SK-N-SH (cell line): ENCODE results near the gene BDKRB1. TPM values are rescaled to one million over a fixed set of nuclear protein-coding genes. Genes with fewer than 3 reads are reported as not detected.

Source experiments
- CTCF ChIA-PET: fragments of 300-600, 350-600 bp; formaldehyde crosslinking; extraction: SDS; loops from one replicate; lab custom pipeline; 2021; lab: Yijun Ruan, JAX
- POLR2A ChIA-PET: fragments of 350-600 bp; sonication (Branson Sonifier 250); formaldehyde crosslinking; extraction: SDS; loops from one replicate; lab custom pipeline; 2020; ENCODE audit warnings: antibody characterized with exemption, inconsistent platforms; lab: Yijun Ruan, JAX
- DNase-seq: peaks from one replicate; pipeline ENCODE4 v3.0.0; 2012
- H2AFZ ChIP-seq: fragments of 200-600 bp; sonication (generic); 2 replicates; pipeline ENCODE4 v1.8.1; 2016; ENCODE audit warnings: antibody characterized with exemption, mild to moderate bottlenecking, low read depth
- H3F3A ChIP-seq: fragments of 200-600 bp; sonication (generic); replicated peaks from 2 replicates; pipeline ENCODE3; 2016; ENCODE audit warnings: antibody characterized with exemption, mild to moderate bottlenecking; ENCODE audit not compliant: insufficient read depth
- H3K27ac ChIP-seq, 2 experiments: fragments of 200-500 bp in 1 of 2; fragments of 200-600 bp in 1 of 2; sonication (Bioruptor generic) in 1 of 2; sonication (generic), shearing (Covaris generic) in 1 of 2; 2 replicates each; pipeline versions ENCODE4 v1.5.1 to v1.6.1; 2014 to 2016; ENCODE audit warnings: low read depth in 2 of 2, inconsistent platforms in 1 of 2, low read length in 1 of 2, mild to moderate bottlenecking in 1 of 2, mixed read lengths in 1 of 2
- H3K27me3 ChIP-seq: fragments of 200-600 bp; sonication (generic), shearing (Covaris generic); 2 replicates; pipeline ENCODE4 v1.6.1; 2016; ENCODE audit warnings: mixed run types; ENCODE audit not compliant: insufficient read depth
- H3K36me3 ChIP-seq, 2 experiments: fragments of 200-500 bp in 1 of 2; fragments of 200-600 bp in 1 of 2; sonication (Bioruptor generic) in 1 of 2; sonication (generic) in 1 of 2; replicated peaks in 1 of 2; 2 replicates each; pipeline versions ENCODE3 to v1.5.1; 2014 to 2016; ENCODE audit warnings: low read length in 1 of 2, mild to moderate bottlenecking in 1 of 2; ENCODE audit not compliant: insufficient read depth in 2 of 2, control insufficient read depth in 1 of 2
- H3K4me1 ChIP-seq, 2 experiments: fragments of 200-500 bp in 1 of 2; fragments of 200-600 bp in 1 of 2; sonication (Bioruptor generic) in 1 of 2; sonication (generic), shearing (Covaris generic) in 1 of 2; 2 replicates each; pipeline versions ENCODE4 v1.5.1 to v1.6.1; 2014 to 2016; ENCODE audit warnings: low read depth in 1 of 2, low read length in 1 of 2, mixed run types in 1 of 2; ENCODE audit not compliant: insufficient read depth in 2 of 2, control insufficient read depth in 1 of 2
- H3K4me2 ChIP-seq: fragments of 200-600 bp; sonication (generic), shearing (Covaris generic); 2 replicates; pipeline ENCODE4 v1.6.1; 2017; ENCODE audit warnings: mixed run types
- H3K4me3 ChIP-seq, 2 experiments: fragments of 200-500 bp in 1 of 2; fragments of 200-600 bp in 1 of 2; sonication (Bioruptor generic) in 1 of 2; sonication (generic), shearing (Covaris generic) in 1 of 2; 2 replicates each; pipeline versions ENCODE4 v1.5.1 to v1.8.1; 2014 to 2016; ENCODE audit warnings: low read depth in 2 of 2, inconsistent platforms in 1 of 2, low read length in 1 of 2, mild to moderate bottlenecking in 1 of 2, mixed read lengths in 1 of 2, moderate library complexity in 1 of 2
- H3K79me2 ChIP-seq: fragments of 200-600 bp; sonication (generic); 2 replicates; pipeline ENCODE4 v1.8.1; 2017; ENCODE audit warnings: mild to moderate bottlenecking; ENCODE audit not compliant: insufficient read depth
- H3K9ac ChIP-seq: fragments of 200-600 bp; sonication (generic); 2 replicates; pipeline ENCODE4 v1.6.1; 2017; ENCODE audit warnings: mixed run types
- H3K9me2 ChIP-seq: fragments of 200-600 bp; sonication (generic); 2 replicates; pipeline ENCODE4 v1.6.1; 2017; ENCODE audit warnings: mixed run types
- H3K9me3 ChIP-seq: fragments of 200-600 bp; sonication (generic); 2 replicates; pipeline ENCODE4 v1.6.1; 2017; ENCODE audit warnings: mixed run types, mild to moderate bottlenecking, moderate library complexity
- H4K20me1 ChIP-seq: fragments of 200-600 bp; sonication (generic); 2 replicates; pipeline ENCODE4 v1.6.1; 2017; ENCODE audit warnings: mild to moderate bottlenecking, mixed run types; ENCODE audit not compliant: insufficient read depth
- CHD2 ChIP-seq: fragments of 150-350 bp; IDR thresholded peaks from 2 replicates; pipeline ENCODE4 v1.6.1; 2018; ENCODE audit warnings: low read length; ENCODE audit not compliant: partially characterized antibody
- ELF1 ChIP-seq: IDR thresholded peaks from 2 replicates; pipeline ENCODE4 v1.4.0; 2012
- FOXM1 ChIP-seq: IDR thresholded peaks from 2 replicates; pipeline ENCODE4 v1.4.0; 2012; ENCODE audit warnings: low read depth, mild to moderate bottlenecking
- GABPA ChIP-seq: IDR thresholded peaks from 2 replicates; pipeline ENCODE4 v1.4.0; 2012; ENCODE audit warnings: low read depth, mild to moderate bottlenecking
- GATA2 ChIP-seq: sonication (generic); formaldehyde crosslinking; IDR thresholded peaks from 2 replicates; pipeline ENCODE4 v1.5.0; 2020; ENCODE audit warnings: mild to moderate bottlenecking, missing genetic modification reagents
- MEF2A ChIP-seq: IDR thresholded peaks from 2 replicates; pipeline ENCODE4 v1.4.0; 2012; ENCODE audit warnings: low read depth, borderline replicate concordance
- NFIC ChIP-seq: IDR thresholded peaks from 2 replicates; pipeline ENCODE4 v1.4.0; 2012; ENCODE audit warnings: borderline replicate concordance
- NRF1 ChIP-seq: IDR thresholded peaks from 2 replicates; pipeline ENCODE4 v1.6.1; 2012; ENCODE audit warnings: low read depth, mild to moderate bottlenecking, low read length
- POLR2AphosphoS5 ChIP-seq: IDR thresholded peaks from 2 replicates; pipeline ENCODE4 v1.6.1; 2012; ENCODE audit warnings: low read depth, low read length
- RAD21 ChIP-seq: IDR thresholded peaks from 2 replicates; pipeline ENCODE4 v1.6.1; 2012; ENCODE audit warnings: mild to moderate bottlenecking, low read length
- RCOR1 ChIP-seq: fragments of 150-350 bp; IDR thresholded peaks from 2 replicates; pipeline ENCODE4 v1.6.1; 2017; ENCODE audit warnings: antibody characterized with exemption, low read length
- REST ChIP-seq: IDR thresholded peaks from 2 replicates; pipeline ENCODE4 v1.6.1; 2012; ENCODE audit warnings: mild to moderate bottlenecking, low read depth, low read length, moderate library complexity
- RFX5 ChIP-seq: IDR thresholded peaks from 2 replicates; pipeline ENCODE4 v1.6.1; 2012; ENCODE audit warnings: mild to moderate bottlenecking, improper control_type of control experiment, low read length
- SMC3 ChIP-seq: IDR thresholded peaks from 2 replicates; pipeline ENCODE4 v1.6.1; 2012; ENCODE audit warnings: low read depth, low read length, improper control_type of control experiment
- TCF12 ChIP-seq: IDR thresholded peaks from 2 replicates; pipeline ENCODE4 v1.4.0; 2012
- TEAD4 ChIP-seq: IDR thresholded peaks from 2 replicates; pipeline ENCODE4 v1.4.0; 2012; ENCODE audit warnings: mild to moderate bottlenecking, borderline replicate concordance; ENCODE audit not compliant: insufficient read depth
- USF1 ChIP-seq: IDR thresholded peaks from 2 replicates; pipeline ENCODE4 v1.4.0; 2012; ENCODE audit warnings: low read depth, borderline replicate concordance
- YY1 ChIP-seq: IDR thresholded peaks from 2 replicates; pipeline ENCODE4 v1.4.0; 2012; ENCODE audit warnings: low read depth, mild to moderate bottlenecking
- WGBS: methylation state at CpG from one replicate; pipeline ENCODE4 v1.1.6; 2017; ENCODE audit warnings: low lambda C conversion rate; 5-methylcytosine and 5-hydroxymethylcytosine counted together
- polyA plus RNA-seq, 3 experiments: library from polyadenylated mRNA; depleted of rRNA; stranded (reverse); fragments of >200 nt; gene quantifications; 2 replicates each; pipeline ENCODE4 v1.2.3, GENCODE V29; 2012
- TF ChIP-seq, protein P1 (sequence below): IDR thresholded peaks from 2 replicates; pipeline ENCODE4; 2012
- TF ChIP-seq, protein P2 (sequence below): IDR thresholded peaks from 2 replicates; pipeline ENCODE4 v1.4.0; 2012; ENCODE audit warnings: low read depth, borderline replicate concordance
- TF ChIP-seq, protein P3 (sequence below): fragments of 150-350 bp; IDR thresholded peaks from 2 replicates; pipeline ENCODE4 v1.6.1; 2017; ENCODE audit warnings: antibody characterized with exemption, low read length, low read depth, borderline replicate concordance
- TF ChIP-seq, protein P4 (sequence below): IDR thresholded peaks from 2 replicates; pipeline ENCODE4 v1.4.0; 2012; ENCODE audit warnings: low read depth
- TF ChIP-seq, protein P5 (sequence below): fragments of 200-600 bp; sonication (generic); IDR thresholded peaks from 2 replicates; pipeline ENCODE4 v1.6.1; 2017; ENCODE audit warnings: antibody characterized with exemption, mild to moderate bottlenecking, moderate library complexity

The BDKRB1 gene
- polyA plus RNA-seq, 1 of the 3 experiments (the other 2 are of a cell fraction), result 14.4 TPM

DNA sequence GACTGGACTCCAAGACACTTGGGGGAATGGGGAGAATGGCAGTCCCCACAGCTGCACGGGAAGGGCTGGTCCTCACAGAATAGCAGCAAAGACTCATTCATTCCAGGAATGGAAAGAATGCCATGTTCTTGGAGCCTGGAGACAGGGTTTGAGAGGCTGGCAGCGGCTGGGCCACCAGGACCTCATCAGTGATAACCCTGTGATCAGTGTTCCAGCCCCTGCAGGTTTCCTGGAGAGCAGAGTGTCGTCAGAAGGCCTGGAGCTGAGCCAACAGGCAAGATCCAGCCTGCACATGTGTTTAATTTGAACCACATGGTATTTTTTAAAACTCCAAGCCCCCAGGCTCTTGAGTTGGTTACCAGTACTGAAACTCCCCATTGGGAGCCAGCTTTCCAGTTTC, 11.3 kb downstream of the BDKRB1 start:
- Histone ChIP-seq H3F3A (peaks cover 17% of the 10 kb centered on the region), H2AFZ (no peak overlapping the region), H3K9ac (no peak overlapping the region), H3K27me3 (no peaks in the 10 kb centered on the region), H3K4me1 (peaks cover 29 to 38% of the 10 kb centered on the region in 2 experiments; a peak in 3 of 4 replicates), H3K27ac (peak overlapping the region; percentile 53 to 87; a peak in 3 of 4 replicates), H3K9me3 (no peaks in the 10 kb centered on the region; the same call in 1 of the 2 replicates), H3K9me2 (no peaks in the 10 kb centered on the region), H3K36me3 (peaks cover 0 to 27% of the 10 kb centered on the region in 2 experiments), H4K20me1 (no peaks in the 10 kb centered on the region), H3K4me2 (peak overlapping the region; percentile 52; the same call in 1 of the 2 replicates), H3K4me3 (no peak overlapping the region), H3K79me2 (peaks cover 16% of the 10 kb centered on the region; the same call in 1 of the 2 replicates)
- DNase-seq, result peak; percentile 95
- WGBS, result 18% methylated on average over 3 of the region's 3 CpGs
- ChIA-PET CTCF (interaction anchor here (0.8 to 4.7 kb wide), 4 partner anchors 8 to 273 kb away, joined by 3 to 49 read pairs (median 12); no protein-coding TSS in a partner anchor), POLR2A (no interaction called here)
- TF ChIP-seq RCOR1 (peak; percentile 90), RAD21 (peak; percentile 19; the same call in 1 of the 2 replicates), USF1 (no peak), MEF2A (no peak), NFIC (peak; percentile 87), ELF1 (no peak), NRF1 (no peak), RFX5 (no peak), POLR2AphosphoS5 (peak; percentile 48; the same call in 1 of the 2 replicates), TEAD4 (peak; percentile 60), CHD2 (peak; percentile 70), FOXM1 (no peak), YY1 (no peak), SMC3 (no peak), GABPA (no peak), TCF12 (peak; percentile 95), REST (no peak), GATA2 (CRISPR knock-in tag) (peak; percentile 47)
- TF ChIP-seq, protein P1, sequence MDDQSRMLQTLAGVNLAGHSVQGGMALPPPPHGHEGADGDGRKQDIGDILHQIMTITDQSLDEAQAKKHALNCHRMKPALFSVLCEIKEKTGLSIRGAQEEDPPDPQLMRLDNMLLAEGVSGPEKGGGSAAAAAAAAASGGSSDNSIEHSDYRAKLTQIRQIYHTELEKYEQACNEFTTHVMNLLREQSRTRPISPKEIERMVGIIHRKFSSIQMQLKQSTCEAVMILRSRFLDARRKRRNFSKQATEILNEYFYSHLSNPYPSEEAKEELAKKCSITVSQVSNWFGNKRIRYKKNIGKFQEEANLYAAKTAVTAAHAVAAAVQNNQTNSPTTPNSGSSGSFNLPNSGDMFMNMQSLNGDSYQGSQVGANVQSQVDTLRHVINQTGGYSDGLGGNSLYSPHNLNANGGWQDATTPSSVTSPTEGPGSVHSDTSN, result peak; percentile 56
- TF ChIP-seq, protein P2, sequence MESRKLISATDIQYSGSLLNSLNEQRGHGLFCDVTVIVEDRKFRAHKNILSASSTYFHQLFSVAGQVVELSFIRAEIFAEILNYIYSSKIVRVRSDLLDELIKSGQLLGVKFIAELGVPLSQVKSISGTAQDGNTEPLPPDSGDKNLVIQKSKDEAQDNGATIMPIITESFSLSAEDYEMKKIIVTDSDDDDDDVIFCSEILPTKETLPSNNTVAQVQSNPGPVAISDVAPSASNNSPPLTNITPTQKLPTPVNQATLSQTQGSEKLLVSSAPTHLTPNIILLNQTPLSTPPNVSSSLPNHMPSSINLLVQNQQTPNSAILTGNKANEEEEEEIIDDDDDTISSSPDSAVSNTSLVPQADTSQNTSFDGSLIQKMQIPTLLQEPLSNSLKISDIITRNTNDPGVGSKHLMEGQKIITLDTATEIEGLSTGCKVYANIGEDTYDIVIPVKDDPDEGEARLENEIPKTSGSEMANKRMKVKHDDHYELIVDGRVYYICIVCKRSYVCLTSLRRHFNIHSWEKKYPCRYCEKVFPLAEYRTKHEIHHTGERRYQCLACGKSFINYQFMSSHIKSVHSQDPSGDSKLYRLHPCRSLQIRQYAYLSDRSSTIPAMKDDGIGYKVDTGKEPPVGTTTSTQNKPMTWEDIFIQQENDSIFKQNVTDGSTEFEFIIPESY, result no peak
- TF ChIP-seq, protein P3, sequence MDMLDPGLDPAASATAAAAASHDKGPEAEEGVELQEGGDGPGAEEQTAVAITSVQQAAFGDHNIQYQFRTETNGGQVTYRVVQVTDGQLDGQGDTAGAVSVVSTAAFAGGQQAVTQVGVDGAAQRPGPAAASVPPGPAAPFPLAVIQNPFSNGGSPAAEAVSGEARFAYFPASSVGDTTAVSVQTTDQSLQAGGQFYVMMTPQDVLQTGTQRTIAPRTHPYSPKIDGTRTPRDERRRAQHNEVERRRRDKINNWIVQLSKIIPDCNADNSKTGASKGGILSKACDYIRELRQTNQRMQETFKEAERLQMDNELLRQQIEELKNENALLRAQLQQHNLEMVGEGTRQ, result no peak
- TF ChIP-seq, protein P4, sequence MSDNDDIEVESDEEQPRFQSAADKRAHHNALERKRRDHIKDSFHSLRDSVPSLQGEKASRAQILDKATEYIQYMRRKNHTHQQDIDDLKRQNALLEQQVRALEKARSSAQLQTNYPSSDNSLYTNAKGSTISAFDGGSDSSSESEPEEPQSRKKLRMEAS, result no peak
- TF ChIP-seq, protein P5, sequence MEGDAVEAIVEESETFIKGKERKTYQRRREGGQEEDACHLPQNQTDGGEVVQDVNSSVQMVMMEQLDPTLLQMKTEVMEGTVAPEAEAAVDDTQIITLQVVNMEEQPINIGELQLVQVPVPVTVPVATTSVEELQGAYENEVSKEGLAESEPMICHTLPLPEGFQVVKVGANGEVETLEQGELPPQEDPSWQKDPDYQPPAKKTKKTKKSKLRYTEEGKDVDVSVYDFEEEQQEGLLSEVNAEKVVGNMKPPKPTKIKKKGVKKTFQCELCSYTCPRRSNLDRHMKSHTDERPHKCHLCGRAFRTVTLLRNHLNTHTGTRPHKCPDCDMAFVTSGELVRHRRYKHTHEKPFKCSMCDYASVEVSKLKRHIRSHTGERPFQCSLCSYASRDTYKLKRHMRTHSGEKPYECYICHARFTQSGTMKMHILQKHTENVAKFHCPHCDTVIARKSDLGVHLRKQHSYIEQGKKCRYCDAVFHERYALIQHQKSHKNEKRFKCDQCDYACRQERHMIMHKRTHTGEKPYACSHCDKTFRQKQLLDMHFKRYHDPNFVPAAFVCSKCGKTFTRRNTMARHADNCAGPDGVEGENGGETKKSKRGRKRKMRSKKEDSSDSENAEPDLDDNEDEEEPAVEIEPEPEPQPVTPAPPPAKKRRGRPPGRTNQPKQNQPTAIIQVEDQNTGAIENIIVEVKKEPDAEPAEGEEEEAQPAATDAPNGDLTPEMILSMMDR, result no peak
